Astrocyte of the spinal cord (primary cell): ENCODE results near the gene NOTUM.

Source experiments
- DNase-seq: peaks from one replicate; pipeline ENCODE4 v3.0.0; 2011; ENCODE audit warnings: low read depth, low spot score
- H3K4me3 ChIP-seq: 2 replicates; pipeline ENCODE4 v1.5.1; 2011; ENCODE audit warnings: low read depth, mild to moderate bottlenecking, low read length, moderate library complexity
- CTCF ChIP-seq: IDR thresholded peaks from 2 replicates; pipeline ENCODE4 v1.5.1; 2012; ENCODE audit warnings: low read depth, mild to moderate bottlenecking, low read length, inconsistent platforms
- in situ Hi-C: cut with HindIII; loops from 2 replicates; pipeline ENCODE4 v1.10.0; 2017; ENCODE audit warnings: low sequenced_read_pairs

NOTUM gene

GRCh38 chr17:81961087-81961511 is at the start of gene NOTUM:
NOTUM (minus strand) TSS chr17:81961187; CDS start chr17:81960909, 278 bp downstream.
- in situ Hi-C loops, result no loop called here
- TF ChIP-seq CTCF, result peak; percentile 25
- H3K4me3 ChIP-seq, result no peak within 1 kb of the TSS
- DNase-seq, result no peak

GRCh38 chr17:82009413-82009812 is 48.4 kb upstream of the NOTUM start:
- H3K4me3 ChIP-seq, result no peak overlapping the region
- in situ Hi-C loops, result no loop called here
- TF ChIP-seq CTCF, result no peak
- DNase-seq, result no peak

- DNase-seq, result no peak
- TF ChIP-seq CTCF, result no peak
- in situ Hi-C loops, result no loop called here
- H3K4me3 ChIP-seq, result no peak overlapping the region
Measured at GRCh38 chr17:82008941-82009405, 48.0 kb upstream of the NOTUM start.

- DNase-seq, result no peak
- in situ Hi-C loops, result no loop called here
- no peak overlapping the region for H3K4me3 ChIP-seq
- TF ChIP-seq CTCF, result no peak
Measured at GRCh38 chr17:82008258-82008940, 47.4 kb upstream of the NOTUM start.

GRCh38 chr17:82007495-82008257 is 46.7 kb upstream of the NOTUM start:
- TF ChIP-seq CTCF, result peak; percentile 30
- in situ Hi-C loops, result no loop called here
- DNase-seq, result peak; percentile 30
- no peak overlapping the region for H3K4me3 ChIP-seq

- no peak for TF ChIP-seq CTCF
- DNase-seq, result no peak
- in situ Hi-C loops, result no loop called here
- no peak overlapping the region for H3K4me3 ChIP-seq
Measured at GRCh38 chr17:82007228-82007494, 46.2 kb upstream of the NOTUM start.
